ENCODE data around the gene TNIK.

The TNIK gene

DNA sequence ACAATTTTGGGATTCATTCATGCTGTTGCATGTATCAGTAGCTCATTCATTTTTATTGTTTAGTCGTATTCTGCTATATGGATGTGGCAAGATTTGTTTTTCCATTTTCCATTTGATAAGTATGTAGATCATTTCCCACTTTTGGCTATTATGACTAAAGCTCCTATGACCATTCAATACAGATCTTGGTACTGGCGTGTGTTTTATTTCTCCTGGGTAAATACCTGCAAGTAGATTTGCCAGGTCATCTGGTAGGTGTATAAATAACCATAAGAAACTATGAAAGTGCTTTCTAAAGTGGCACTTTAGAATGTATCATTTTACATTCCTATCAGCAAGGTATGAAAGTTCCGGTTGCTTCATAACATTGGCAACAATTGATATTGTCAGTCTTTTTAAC lies 124.6 kb downstream of the TNIK start:
- DNase-seq: no peak

DNA sequence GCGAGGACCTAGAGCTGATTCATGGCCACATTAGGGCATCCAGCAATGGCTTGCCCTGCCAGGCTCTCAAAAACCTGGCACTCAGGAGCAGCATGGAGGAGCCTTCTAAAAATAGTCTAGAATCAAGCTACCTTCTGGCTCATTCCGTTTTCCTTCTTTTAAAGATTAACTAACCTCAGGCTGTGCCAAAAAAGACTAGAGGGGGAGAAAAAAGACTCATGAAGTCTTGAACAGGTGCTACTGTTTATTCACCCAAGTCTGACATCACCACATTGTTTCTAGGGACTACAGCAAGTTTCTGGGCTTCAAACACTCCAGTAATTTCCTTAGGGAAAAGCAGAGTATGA lies 125.8 kb downstream of the TNIK start:
- DNase-seq: no peak

GRCh38 chr3:171333784-171334464 lies 126.3 kb downstream of the TNIK start:
- DNase-seq: no peak

- no peak for DNase-seq
Observed at GRCh38 chr3:171330938-171331337, 129.3 kb downstream of the TNIK start.

GRCh38 chr3:171329746-171330145 lies 130.5 kb downstream of the TNIK start:
- DNase-seq: no peak

GRCh38 chr3:171328419-171329082 lies 131.7 kb downstream of the TNIK start:
- peak; percentile 64 to 80 for DNase-seq

- DNase-seq: no peak
Observed at GRCh38 chr3:171327441-171328174, 132.6 kb downstream of the TNIK start.

DNA sequence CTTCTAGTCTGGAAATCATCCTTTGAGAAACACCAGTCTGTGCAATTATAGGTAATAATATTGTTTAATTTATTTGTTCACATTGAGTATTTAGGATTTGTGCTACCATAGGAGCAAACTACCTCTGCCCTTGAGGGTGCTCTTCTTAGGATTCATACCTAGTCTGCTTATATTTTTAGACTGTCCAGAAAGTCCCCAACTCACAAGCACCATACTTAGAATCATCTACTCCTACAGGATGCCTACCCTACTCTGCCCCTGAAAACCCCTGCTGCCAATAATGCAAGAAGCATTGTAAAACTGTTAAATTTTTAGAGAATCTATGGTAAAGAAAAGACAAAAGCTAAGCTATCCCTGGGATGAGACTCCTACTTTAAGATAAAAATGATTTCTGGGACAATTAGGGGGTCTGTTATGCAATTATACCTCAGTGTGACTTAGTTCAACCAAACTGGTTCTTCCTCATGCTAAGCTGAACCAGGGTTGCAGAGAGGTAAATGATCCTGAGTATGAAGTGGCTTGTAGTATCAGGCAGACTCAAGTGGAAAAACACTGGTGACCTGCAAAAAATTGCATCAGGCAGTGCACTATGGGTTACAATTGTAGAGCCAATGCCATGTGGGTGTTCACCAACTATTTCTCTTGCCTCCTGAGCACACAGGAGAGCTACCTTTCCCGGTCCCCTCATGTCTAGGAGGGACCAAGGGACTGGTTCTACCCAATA lies 133.3 kb downstream of the TNIK start:
- DNase-seq: no peak

DNA sequence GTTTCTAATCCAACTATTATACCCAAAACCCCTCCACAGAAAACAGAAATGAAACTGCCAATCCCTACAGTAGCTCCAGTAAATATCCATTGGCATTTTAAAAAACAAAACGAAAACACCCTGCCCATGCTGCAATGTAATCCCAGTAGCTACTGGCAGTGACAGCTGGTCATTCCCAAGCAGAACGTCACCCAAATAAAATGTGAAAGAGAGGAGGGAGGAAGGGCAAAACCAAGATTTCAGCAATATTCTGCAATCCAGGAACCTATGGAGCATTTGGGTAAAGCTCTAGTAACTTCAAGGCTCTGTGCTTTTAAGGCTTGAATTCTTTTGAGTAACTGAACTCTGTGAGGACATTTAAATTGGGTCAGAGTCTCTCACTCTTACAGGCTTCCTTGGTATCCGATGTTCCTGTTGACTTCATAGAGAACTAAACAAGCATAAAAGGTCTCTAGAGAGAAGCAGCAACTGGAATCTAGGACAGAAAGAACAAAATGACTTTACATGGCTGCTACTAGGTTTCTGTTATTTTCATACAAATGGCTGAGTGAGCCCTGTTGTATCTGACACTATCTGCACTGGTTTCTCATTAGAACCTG lies 136.2 kb downstream of the TNIK start:
- DNase-seq: no peak

DNA sequence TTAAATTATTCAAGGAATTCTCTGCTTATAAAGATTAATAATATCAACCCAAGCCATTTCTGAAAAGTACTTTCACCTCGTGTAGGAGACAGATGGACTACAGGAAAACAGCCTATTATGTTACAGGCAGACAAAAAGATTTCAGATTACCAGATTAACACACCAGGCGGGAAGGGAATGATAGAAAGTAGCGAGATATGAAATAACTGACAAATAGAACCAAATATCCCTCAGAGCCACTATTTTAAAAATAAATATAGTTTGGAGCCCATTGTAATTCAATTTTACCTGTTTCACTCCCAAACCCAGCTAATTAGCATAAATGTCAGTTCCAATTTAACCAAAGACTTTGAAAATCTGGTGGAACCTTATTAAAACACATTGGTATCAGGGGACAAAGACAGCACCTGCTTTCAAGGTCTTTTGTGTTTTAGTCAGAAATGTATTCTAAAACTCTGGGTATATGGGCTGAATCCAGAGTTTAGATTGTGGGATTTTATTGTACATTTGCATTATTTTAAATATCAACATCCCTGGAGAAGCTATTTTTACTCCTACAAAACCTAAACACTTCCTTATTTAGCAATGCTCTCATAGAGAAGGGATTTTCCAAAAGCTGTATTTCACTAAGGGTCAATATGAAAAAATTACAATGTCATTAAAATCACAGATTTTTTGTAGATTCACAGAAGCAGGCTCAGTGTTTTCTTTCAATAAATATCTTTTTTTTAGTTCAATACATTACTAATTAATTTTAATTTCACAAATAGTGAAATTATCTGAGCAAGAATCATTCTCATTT lies 138.4 kb downstream of the TNIK start:
- DNase-seq: no peak

- no peak for DNase-seq
Observed at GRCh38 chr3:171320750-171321558, 139.3 kb downstream of the TNIK start.

- no peak for DNase-seq
Observed at GRCh38 chr3:171317171-171317570, 143.0 kb downstream of the TNIK start.

GRCh38 chr3:171315919-171316318 lies 144.3 kb downstream of the TNIK start:
- no peak for DNase-seq

- DNase-seq: no peak
Observed at GRCh38 chr3:171315101-171315500, 145.1 kb downstream of the TNIK start.

- no peak for DNase-seq
Observed at GRCh38 chr3:171314341-171314740, 145.9 kb downstream of the TNIK start.

GRCh38 chr3:171313702-171314101 lies 146.5 kb downstream of the TNIK start:
- no peak for DNase-seq

- DNase-seq: no peak
Observed at GRCh38 chr3:171312741-171313140, 147.5 kb downstream of the TNIK start.

- DNase-seq: no peak
Observed at GRCh38 chr3:171311784-171312183, 148.4 kb downstream of the TNIK start.

DNA sequence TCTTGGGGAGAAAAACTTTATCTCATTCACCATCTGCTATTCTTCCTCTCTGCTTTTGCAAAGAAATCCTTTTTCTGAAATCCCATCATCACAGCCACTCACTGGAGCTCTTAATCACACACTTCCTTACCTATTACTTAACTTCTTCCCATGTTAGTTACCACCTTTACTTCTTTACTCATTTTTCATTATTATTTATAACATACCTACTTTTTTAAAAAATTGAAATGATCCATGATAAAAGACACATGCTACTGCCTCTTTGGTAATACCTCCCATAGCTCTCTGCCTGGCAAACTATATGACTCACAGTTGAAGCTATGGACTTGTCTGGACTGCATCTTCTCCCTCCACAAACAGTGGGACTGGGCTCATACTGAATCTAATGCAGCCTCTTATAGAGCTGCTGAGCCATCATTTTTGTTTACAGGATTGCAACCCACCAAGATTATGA lies 150.3 kb downstream of the TNIK start:
- no peak for DNase-seq

- no peak for DNase-seq
Observed at GRCh38 chr3:171307988-171308387, 152.2 kb downstream of the TNIK start.

GRCh38 chr3:171307046-171307585 lies 153.1 kb downstream of the TNIK start:
- no peak for DNase-seq
